Sigmoid colon (tissue), 7 donors: Measurements from ENCODE around the gene LIPF. TPM values are rescaled to one million over a fixed set of nuclear protein-coding genes. Genes with fewer than 3 reads are reported as not detected.

Experiments used
- DNase-seq: peaks from one replicate; pipeline ENCODE4 v3.0.0-alpha.2; 2019
- H3K27ac ChIP-seq, 4 donors: fragments of 200-600 bp; sonication (generic); one replicate each; pipeline ENCODE4 v1.5.1; 2016 to 2019; ENCODE audit warnings: mild to moderate bottlenecking in 1 of 4
- H3K27me3 ChIP-seq, 3 donors: fragments of 200-600 bp; sonication (generic); one replicate each; pipeline ENCODE4 v1.5.1; 2019; ENCODE audit warnings: mild to moderate bottlenecking in 1 of 3
- H3K36me3 ChIP-seq, 4 donors: fragments of 200-600 bp; sonication (generic); one replicate each; pipeline ENCODE4 v1.5.1; 2016 to 2019
- H3K4me1 ChIP-seq, 4 donors: fragments of 200-600 bp; sonication (generic); one replicate each; pipeline ENCODE4 v1.5.1; 2017 to 2019
- H3K4me3 ChIP-seq, 4 donors: fragments of 200-600 bp; sonication (generic); one replicate each; pipeline ENCODE4 v1.5.1; 2017 to 2019; ENCODE audit warnings: mild to moderate bottlenecking in 2 of 4, moderate library complexity in 1 of 4
- H3K9me3 ChIP-seq, 4 donors: fragments of 200-600 bp in 3 of 4; sonication (generic) in 3 of 4; one replicate each; pipeline versions ENCODE4 v1.5.1 to v1.6.1; 2013 to 2019
- CTCF ChIP-seq, 4 experiments: fragments of 450-650 bp in 3 of 4; fragments of 200-600 bp in 1 of 4; IDR thresholded peaks; one replicate each; pipeline ENCODE4 v1.5.1; 2016 to 2019; ENCODE audit warnings: antibody characterized with exemption in 4 of 4, mild to moderate bottlenecking in 3 of 4, moderate library complexity in 2 of 4
- EP300 ChIP-seq, 4 donors: sonication (generic); formaldehyde crosslinking; IDR thresholded peaks; one replicate each; pipeline ENCODE4 v1.6.1; 2017; ENCODE audit warnings: antibody characterized with exemption in 4 of 4
- POLR2A ChIP-seq, 2 donors: fragments of 450-650 bp; IDR thresholded peaks; one replicate each; pipeline ENCODE4 v1.6.1; 2016; ENCODE audit warnings: antibody characterized with exemption in 2 of 2, mild to moderate bottlenecking in 2 of 2, moderate library complexity in 2 of 2
- POLR2AphosphoS5 ChIP-seq, 4 donors: sonication (generic); formaldehyde crosslinking; IDR thresholded peaks; one replicate each; pipeline ENCODE4 v1.6.1; 2017; ENCODE audit warnings: antibody characterized with exemption in 4 of 4
- WGBS, 2 donors: extraction: QIAGEN DNeasy Blood & Tissue Kit; methylation state at CpG; one replicate each; pipeline ENCODE4 v1.1.7; 2013; 5-methylcytosine and 5-hydroxymethylcytosine counted together
- intact Hi-C: fragments of 100-400 bp; cut with DNase I; formaldehyde crosslinking; loops from one replicate; pipeline ENCODE4 v1.15.1; 2023
- polyA plus RNA-seq, 3 donors: library from polyadenylated mRNA; stranded (reverse); fragments of 200-250 nt; gene quantifications; one replicate each; pipeline ENCODE4 v1.2.3, GENCODE V29; 2013
- total RNA-seq, 4 donors: library from RNA; depleted of rRNA; stranded (reverse); fragments of >200 nt; gene quantifications; one replicate each; pipeline ENCODE4 v1.1.0, GENCODE V29; 2016
- donor health status: healthy with polysubstance abuse.
- donor health status: Bipolar disorder and iron deficiency.
- donor health status: healthy.

LIPF gene
- total and polyA plus RNA-seq, 7 donors = 0.36 to 9.6 (median 4.6) TPM; not detected in 4

- H3K9me3 ChIP-seq = no peaks in the 10 kb centered on the region
- H3K27me3 ChIP-seq = no peaks in the 10 kb centered on the region
- intact Hi-C loops = no loop called here
- DNase-seq = no peak
- H3K27ac ChIP-seq = no peak overlapping the region
- no peak overlapping the region for H3K4me3 ChIP-seq
- 39 to 75% methylated on average over 1 of the region's 1 CpG for WGBS, 2 donors
- no peaks in the 10 kb centered on the region for H3K36me3 ChIP-seq
- no peak for TF ChIP-seq POLR2A (IDR thresholded peaks at IDR 0.05)
- TF ChIP-seq EP300 (IDR thresholded peaks at IDR 0.05) = no peak
- no peak for TF ChIP-seq CTCF (IDR thresholded peaks at IDR 0.05)
- H3K4me1 ChIP-seq = no peaks in the 10 kb centered on the region
These were observed 43.8 kb upstream of the LIPF start for GRCh38 chr10:88620441-88620840.

- Histone ChIP-seq H3K27me3 (no peaks in the 10 kb centered on the region), H3K4me1 (no peaks in the 10 kb centered on the region), H3K9me3 (peaks cover 0 to 2% (median 0%) of the 10 kb centered on the region in 4 donors), H3K36me3 (no peaks in the 10 kb centered on the region), H3K4me3 (no peak overlapping the region), H3K27ac (no peak overlapping the region)
- no peak for DNase-seq
- 72 to 78% methylated on average over 2 of the region's 2 CpGs for WGBS, 2 donors
- intact Hi-C loops = loop anchor here (1.0 kb wide), 1 partner anchor 8 kb away; no protein-coding TSS in a partner anchor
- TF ChIP-seq POLR2AphosphoS5 (IDR thresholded peaks at IDR 0.05) = no peak
- no peak for TF ChIP-seq EP300 (IDR thresholded peaks at IDR 0.05)
- no peak for TF ChIP-seq CTCF (IDR thresholded peaks at IDR 0.05)
- TF ChIP-seq POLR2A (IDR thresholded peaks at IDR 0.05) = no peak
These were observed 40.4 kb upstream of the LIPF start for GRCh38 chr10:88623835-88624234.

- no peak for DNase-seq
- H3K36me3 ChIP-seq = no peaks in the 10 kb centered on the region
- no peak overlapping the region for H3K4me3 ChIP-seq
- H3K27ac ChIP-seq = no peak overlapping the region
- TF ChIP-seq POLR2AphosphoS5 (IDR thresholded peaks at IDR 0.05) (no peak), CTCF (IDR thresholded peaks at IDR 0.05) (no peak), EP300 (IDR thresholded peaks at IDR 0.05) (no peak), POLR2A (IDR thresholded peaks at IDR 0.05) (no peak)
- no peaks in the 10 kb centered on the region for H3K27me3 ChIP-seq
- no peaks in the 10 kb centered on the region for H3K4me1 ChIP-seq
- H3K9me3 ChIP-seq = peaks cover 0 to 3% (median 1%) of the 10 kb centered on the region in 4 donors
- intact Hi-C loops = loop anchor here (1.0 kb wide), 1 partner anchor 9 kb away; no protein-coding TSS in a partner anchor
These were observed 39.4 kb upstream of the LIPF start for GRCh38 chr10:88624840-88625239.

GRCh38 chr10:88640186-88640585 is 24.1 kb upstream of the LIPF start:
- no peak overlapping the region for H3K27ac ChIP-seq
- H3K4me3 ChIP-seq = no peak overlapping the region
- DNase-seq = no peak
- H3K4me1 ChIP-seq = no peaks in the 10 kb centered on the region
- TF ChIP-seq EP300 (IDR thresholded peaks at IDR 0.05) = no peak
- TF ChIP-seq CTCF (IDR thresholded peaks at IDR 0.05) = no peak
- no peak for TF ChIP-seq POLR2AphosphoS5 (IDR thresholded peaks at IDR 0.05)
- TF ChIP-seq POLR2A (IDR thresholded peaks at IDR 0.05) = no peak
- H3K27me3 ChIP-seq = no peaks in the 10 kb centered on the region
- H3K9me3 ChIP-seq = peaks cover 0 to 7% (median 0%) of the 10 kb centered on the region in 4 donors
- intact Hi-C loops = no loop called here
- no peaks in the 10 kb centered on the region for H3K36me3 ChIP-seq
- 9 to 49% methylated on average over 2 of the region's 2 CpGs for WGBS, 2 donors

GRCh38 chr10:88642209-88642608 is 22.0 kb upstream of the LIPF start:
- TF ChIP-seq POLR2A (IDR thresholded peaks at IDR 0.05) (no peak), EP300 (IDR thresholded peaks at IDR 0.05) (no peak), CTCF (IDR thresholded peaks at IDR 0.05) (no peak), POLR2AphosphoS5 (IDR thresholded peaks at IDR 0.05) (no peak)
- Histone ChIP-seq H3K36me3 (no peaks in the 10 kb centered on the region), H3K9me3 (peaks cover 0 to 7% (median 0%) of the 10 kb centered on the region in 4 donors), H3K4me1 (no peaks in the 10 kb centered on the region), H3K27me3 (no peaks in the 10 kb centered on the region), H3K4me3 (no peak overlapping the region), H3K27ac (no peak overlapping the region)
- DNase-seq = no peak
- WGBS, 2 donors = 80 to 92% methylated on average over 6 of the region's 6 CpGs
- intact Hi-C loops = no loop called here
